ENCODE results near the gene GPHN. TPM values are rescaled to one million over a fixed set of nuclear protein-coding genes. Genes with fewer than 3 reads are reported as not detected.

The GPHN gene
- total RNA-seq, 6 donors from 2014 or later, result 24.4 to 45.1 (median 31.5) TPM

DNA sequence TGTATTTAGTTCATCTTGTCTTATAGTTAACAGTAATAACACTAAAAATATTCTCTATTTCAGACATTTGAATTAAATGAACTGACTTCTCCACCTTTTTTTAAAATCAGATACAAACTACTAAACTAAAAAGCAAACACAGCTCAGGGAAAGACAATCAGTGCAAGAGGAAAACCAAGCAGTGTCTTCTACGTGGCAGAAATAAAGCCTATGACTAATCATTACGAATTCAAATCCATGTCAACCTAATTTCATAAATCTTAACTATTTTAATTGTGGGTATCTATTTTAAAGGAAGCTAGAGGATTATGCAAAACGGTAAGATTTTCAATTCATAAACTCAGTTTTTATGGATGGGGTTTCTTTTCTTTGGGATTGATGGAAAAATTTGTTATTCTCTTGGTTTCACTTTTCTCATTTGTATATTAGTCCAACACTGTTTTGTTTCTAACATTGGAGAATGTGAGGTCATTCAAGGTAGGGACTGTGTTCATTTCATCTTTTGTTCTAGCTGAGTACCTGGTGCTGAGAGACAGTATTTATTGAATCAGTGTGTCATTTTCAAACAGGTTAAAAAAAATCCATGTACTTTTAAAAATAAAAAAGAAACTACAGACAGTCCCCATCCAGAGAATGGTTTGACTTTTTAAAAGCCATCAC is 720.5 kb downstream of the GPHN start:
- H3K4me3 ChIP-seq, result no peak overlapping the region
- no peaks in the 10 kb centered on the region for H3K36me3 ChIP-seq
- no peak for DNase-seq
- no peak overlapping the region for H3K27ac ChIP-seq
- H3K4me1 ChIP-seq, result no peaks in the 10 kb centered on the region
- no peaks in the 10 kb centered on the region for H3K9me3 ChIP-seq
- TF ChIP-seq, protein P1, sequence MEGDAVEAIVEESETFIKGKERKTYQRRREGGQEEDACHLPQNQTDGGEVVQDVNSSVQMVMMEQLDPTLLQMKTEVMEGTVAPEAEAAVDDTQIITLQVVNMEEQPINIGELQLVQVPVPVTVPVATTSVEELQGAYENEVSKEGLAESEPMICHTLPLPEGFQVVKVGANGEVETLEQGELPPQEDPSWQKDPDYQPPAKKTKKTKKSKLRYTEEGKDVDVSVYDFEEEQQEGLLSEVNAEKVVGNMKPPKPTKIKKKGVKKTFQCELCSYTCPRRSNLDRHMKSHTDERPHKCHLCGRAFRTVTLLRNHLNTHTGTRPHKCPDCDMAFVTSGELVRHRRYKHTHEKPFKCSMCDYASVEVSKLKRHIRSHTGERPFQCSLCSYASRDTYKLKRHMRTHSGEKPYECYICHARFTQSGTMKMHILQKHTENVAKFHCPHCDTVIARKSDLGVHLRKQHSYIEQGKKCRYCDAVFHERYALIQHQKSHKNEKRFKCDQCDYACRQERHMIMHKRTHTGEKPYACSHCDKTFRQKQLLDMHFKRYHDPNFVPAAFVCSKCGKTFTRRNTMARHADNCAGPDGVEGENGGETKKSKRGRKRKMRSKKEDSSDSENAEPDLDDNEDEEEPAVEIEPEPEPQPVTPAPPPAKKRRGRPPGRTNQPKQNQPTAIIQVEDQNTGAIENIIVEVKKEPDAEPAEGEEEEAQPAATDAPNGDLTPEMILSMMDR (IDR thresholded peaks at IDR 0.05), result no peak
- TF ChIP-seq POLR2AphosphoS5 (IDR thresholded peaks at IDR 0.05) (no peak), POLR2A (IDR thresholded peaks at IDR 0.05) (no peak), EP300 (IDR thresholded peaks at IDR 0.05) (no peak)
- WGBS, 2 donors, result 88 to 89% methylated on average over 3 of the region's 3 CpGs
- no peaks in the 10 kb centered on the region for H3K27me3 ChIP-seq
- no peak for ATAC-seq (ENCODE audit: low FRiP score in 2 of 2)

Other genes with a start within 250 kb of the GPHN start
- gene CCDC196, start 21.8 kb upstream of the GPHN start, total RNA-seq, result not detected

Data from upper lobe of left lung (tissue), 6 donors.